ENCODE measurements around the gene LUC7L2.

GRCh38 chr7:139360948-139361307 is 1.2 kb downstream of the LUC7L2 start:
- no peak for TF ChIP-seq MAX (IDR thresholded peaks at IDR 0.05; ENCODE audit: low read depth, low read length)
- TF ChIP-seq, protein P1, sequence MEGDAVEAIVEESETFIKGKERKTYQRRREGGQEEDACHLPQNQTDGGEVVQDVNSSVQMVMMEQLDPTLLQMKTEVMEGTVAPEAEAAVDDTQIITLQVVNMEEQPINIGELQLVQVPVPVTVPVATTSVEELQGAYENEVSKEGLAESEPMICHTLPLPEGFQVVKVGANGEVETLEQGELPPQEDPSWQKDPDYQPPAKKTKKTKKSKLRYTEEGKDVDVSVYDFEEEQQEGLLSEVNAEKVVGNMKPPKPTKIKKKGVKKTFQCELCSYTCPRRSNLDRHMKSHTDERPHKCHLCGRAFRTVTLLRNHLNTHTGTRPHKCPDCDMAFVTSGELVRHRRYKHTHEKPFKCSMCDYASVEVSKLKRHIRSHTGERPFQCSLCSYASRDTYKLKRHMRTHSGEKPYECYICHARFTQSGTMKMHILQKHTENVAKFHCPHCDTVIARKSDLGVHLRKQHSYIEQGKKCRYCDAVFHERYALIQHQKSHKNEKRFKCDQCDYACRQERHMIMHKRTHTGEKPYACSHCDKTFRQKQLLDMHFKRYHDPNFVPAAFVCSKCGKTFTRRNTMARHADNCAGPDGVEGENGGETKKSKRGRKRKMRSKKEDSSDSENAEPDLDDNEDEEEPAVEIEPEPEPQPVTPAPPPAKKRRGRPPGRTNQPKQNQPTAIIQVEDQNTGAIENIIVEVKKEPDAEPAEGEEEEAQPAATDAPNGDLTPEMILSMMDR (IDR thresholded peaks at IDR 0.05; ENCODE audit: low read depth, low read length), result no peak
